Effector CD8-positive, alpha-beta T cell (primary cell): ENCODE measurements around the gene PLXNB1.

Experiments used
- DNase-seq: peaks from one replicate; lab custom pipeline; 2025; lab: John Stamatoyannopoulos, UW

The PLXNB1 gene

DNA sequence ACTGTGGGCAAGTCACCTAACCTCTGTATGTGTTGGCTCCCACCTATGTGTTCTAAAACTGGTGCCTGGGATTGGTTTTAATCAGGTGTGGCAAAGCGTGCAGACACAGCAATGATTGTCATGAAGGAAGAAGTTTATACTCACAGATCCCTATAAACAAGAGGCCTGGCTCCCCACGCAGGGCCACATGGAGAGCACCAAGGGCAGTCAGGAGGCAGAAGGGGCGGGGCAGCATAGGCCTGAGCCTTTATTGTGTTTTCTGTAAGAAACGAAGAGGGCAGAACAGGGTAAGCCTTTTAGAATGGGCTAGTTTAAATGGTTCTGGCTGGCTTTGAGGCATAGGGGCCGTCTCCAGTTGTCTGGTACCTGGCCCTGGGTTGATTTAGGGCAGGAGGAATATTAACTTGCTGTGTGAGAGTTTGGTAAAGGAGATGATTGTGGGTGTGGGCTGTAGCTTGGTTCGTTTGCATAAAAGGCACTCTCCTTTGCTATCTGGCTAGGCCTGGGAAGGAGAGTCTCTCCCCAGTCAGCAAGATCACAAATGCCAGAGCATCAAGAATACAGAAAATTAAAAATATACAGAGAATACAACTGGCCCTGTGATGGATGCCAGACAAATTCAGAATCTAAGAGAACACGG lies 60.1 kb downstream of the PLXNB1 start:
- no peak for DNase-seq

DNA sequence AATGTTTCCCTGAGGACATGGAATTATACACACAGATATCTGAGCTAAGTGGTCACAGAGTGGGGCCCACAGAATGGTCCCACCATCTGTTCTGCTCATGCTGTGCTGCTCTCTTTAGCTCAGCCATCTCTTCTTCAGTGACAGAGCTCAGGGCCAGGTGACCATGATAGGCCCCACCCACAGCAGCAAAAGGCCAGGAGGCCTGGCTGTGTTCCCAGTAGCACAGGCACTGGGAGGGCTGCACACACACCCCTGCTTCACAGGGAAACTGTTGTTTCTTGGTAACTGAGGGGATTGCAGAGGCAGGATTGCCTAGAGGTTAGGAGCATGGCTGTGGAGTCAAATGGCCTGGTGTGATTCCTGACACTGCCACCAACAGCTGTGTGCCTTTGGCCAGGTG lies 62.7 kb downstream of the PLXNB1 start:
- no peak for DNase-seq

DNA sequence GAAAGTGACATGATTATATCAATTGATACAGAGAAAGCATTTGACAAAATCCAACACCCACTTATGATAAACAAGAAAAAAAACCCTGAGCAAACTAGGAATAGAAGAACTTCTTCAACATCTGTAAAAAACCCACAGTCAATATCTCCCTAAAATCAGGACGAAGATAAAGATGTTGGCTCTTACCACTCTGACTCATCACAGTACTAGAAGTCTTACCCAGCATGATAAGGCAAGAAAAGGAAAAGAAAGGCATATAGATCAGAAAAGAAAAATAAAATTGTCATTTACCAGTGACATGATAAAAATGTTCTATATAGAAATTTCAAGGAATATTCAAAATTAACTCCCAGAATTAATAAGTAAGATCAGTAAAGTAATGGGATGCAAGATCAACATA lies 65.0 kb downstream of the PLXNB1 start:
- no peak for DNase-seq

DNA sequence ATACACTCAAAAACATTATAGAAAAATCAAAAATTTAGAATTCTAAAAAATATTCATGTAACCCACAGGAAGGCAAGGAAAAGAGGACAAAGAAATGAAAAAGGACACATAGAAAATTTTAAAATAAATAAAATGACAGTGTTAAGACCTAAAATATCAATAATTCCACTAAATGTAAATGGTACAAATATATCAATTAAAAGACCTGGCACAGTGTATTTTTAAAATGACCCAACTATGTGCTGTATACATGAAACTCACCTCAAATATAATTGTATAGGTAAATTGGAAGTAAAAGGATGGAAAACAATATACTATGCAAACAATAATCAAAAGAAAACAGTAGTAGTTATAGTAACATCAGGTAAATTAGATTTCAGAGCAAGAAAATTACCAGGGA lies 68.0 kb downstream of the PLXNB1 start:
- no peak for DNase-seq

DNA sequence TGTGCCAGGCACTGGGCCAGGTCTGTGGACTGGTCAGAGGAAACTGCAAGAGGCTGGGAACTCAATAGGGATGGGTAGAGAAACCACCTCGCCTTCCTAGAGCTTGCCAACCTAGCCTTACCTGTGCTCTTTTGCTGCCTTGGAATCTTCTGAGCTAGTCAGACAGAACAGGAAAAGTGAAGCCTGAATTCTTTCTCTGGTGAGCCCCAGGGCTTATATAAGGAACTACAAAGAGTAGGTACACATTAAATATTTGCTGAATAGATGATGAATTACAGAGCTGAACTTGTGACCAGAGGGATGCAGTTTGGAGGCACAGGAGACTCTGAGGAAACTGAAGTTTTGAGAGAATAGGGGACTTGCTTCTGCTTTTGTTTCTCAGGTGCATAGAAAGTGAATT lies 73.5 kb downstream of the PLXNB1 start:
- no peak for DNase-seq

DNA sequence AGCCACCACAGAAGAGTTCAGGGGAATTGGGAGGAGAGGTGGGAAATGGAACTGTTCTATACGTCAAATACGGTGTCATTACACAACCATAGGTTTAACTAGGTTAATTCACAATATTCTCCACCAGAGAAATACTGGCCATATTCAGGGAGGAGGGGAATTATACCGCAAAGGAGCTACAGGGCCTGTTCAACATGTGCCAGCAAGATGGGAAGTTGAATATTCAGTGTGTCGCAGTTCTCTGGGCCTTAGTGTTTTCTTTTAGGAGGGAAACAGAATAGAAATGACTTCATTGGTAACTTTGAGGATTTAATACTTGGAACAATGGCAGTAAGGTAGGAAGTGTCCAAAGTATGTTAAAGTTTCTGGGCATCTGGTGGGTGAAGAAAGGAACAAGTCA lies 75.9 kb downstream of the PLXNB1 start:
- no peak for DNase-seq
